Breast epithelium (tissue), 3 donors: ENCODE data around the gene ITPR2.

Experiments used
- POLR2A ChIP-seq: fragments of 450-650 bp; IDR thresholded peaks from one replicate; pipeline ENCODE4 v1.6.1; 2016; ENCODE audit warnings: antibody characterized with exemption, mild to moderate bottlenecking, moderate library complexity
- POLR2AphosphoS5 ChIP-seq, 3 donors: sonication (generic); formaldehyde crosslinking; IDR thresholded peaks; one replicate each; pipeline ENCODE4 v1.6.1; 2017; ENCODE audit warnings: antibody characterized with exemption in 3 of 3
- TF ChIP-seq, protein P1 (sequence below), 3 donors: fragments of 450-650 bp; IDR thresholded peaks; one replicate each; pipeline ENCODE4 v1.5.1; 2016 to 2017; ENCODE audit warnings: antibody characterized with exemption in 3 of 3, mild to moderate bottlenecking in 3 of 3, moderate library complexity in 3 of 3

DNA sequence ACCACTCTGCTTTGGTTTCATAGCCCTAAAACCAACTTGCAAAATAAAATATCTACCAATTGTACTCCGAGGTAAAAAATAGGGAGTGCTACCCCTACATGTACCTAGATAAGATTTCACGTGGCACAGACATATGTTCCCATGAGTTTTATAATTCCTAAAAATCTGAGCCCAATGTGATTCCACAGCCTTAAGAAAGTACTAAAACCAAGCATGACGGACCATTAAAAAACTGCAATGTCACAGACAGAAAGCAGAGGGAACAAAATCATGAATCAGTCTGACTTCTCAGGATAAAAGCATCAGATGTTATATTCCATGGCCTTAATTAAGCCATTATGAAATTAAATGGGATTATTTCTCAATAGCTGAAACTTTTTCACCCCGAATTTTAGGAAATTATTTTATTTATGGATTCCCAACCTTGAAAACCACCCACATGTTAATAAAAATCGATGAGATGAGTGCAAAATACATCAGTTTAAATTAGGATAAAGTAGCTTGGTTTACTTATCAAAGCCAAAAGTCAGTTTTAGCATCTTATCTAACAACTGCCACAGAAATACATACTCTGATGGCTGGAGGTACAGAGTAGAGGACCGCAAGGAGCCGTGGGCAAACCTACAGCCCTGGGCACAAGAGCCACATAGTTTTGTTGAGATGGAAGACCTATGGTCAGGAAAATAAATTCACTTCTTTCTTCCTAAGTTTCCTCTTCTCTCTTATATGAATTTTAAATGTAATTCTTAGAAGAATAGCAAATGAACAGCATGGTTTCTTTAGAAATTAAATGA is 4.5 kb downstream of the ITPR2 start:
- TF ChIP-seq, protein P1, sequence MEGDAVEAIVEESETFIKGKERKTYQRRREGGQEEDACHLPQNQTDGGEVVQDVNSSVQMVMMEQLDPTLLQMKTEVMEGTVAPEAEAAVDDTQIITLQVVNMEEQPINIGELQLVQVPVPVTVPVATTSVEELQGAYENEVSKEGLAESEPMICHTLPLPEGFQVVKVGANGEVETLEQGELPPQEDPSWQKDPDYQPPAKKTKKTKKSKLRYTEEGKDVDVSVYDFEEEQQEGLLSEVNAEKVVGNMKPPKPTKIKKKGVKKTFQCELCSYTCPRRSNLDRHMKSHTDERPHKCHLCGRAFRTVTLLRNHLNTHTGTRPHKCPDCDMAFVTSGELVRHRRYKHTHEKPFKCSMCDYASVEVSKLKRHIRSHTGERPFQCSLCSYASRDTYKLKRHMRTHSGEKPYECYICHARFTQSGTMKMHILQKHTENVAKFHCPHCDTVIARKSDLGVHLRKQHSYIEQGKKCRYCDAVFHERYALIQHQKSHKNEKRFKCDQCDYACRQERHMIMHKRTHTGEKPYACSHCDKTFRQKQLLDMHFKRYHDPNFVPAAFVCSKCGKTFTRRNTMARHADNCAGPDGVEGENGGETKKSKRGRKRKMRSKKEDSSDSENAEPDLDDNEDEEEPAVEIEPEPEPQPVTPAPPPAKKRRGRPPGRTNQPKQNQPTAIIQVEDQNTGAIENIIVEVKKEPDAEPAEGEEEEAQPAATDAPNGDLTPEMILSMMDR (IDR thresholded peaks at IDR 0.05), result no peak
- TF ChIP-seq POLR2AphosphoS5 (IDR thresholded peaks at IDR 0.05) (no peak), POLR2A (no peak)
